SJSA1 (cell line): ENCODE data around the gene CDX2. TPM values are rescaled to one million over a fixed set of nuclear protein-coding genes. Genes with fewer than 3 reads are reported as not detected.

Experiments used
- DNase-seq, 2 experiments: peaks; one replicate each; pipeline ENCODE4 v3.0.0-alpha.2; 2015 to 2020; ENCODE audit warnings: low spot score in 2 of 2, low read depth in 1 of 2
- H3K27ac ChIP-seq: fragments of 250-450 bp; sonication (Bioruptor Pico); 2 replicates; pipeline ENCODE4 v1.5.1; 2020; ENCODE audit warnings: mild to moderate bottlenecking, moderate library complexity
- H3K27me3 ChIP-seq: fragments of 250-450 bp; sonication (Bioruptor Pico); replicated peaks from 2 replicates; pipeline ENCODE4 v1.5.1; 2020; ENCODE audit warnings: mild to moderate bottlenecking, moderate library complexity
- H3K36me3 ChIP-seq: fragments of 250-450 bp; sonication (Bioruptor Pico); 2 replicates; pipeline ENCODE4 v1.5.1; 2020; ENCODE audit warnings: mild to moderate bottlenecking
- H3K4me1 ChIP-seq: fragments of 250-450 bp; sonication (Bioruptor Pico); replicated peaks from 2 replicates; pipeline ENCODE4 v1.6.1; 2021; ENCODE audit warnings: mild to moderate bottlenecking
- H3K4me3 ChIP-seq: fragments of 250-450 bp; sonication (Bioruptor Pico); 2 replicates; pipeline ENCODE4 v1.5.1; 2020; ENCODE audit warnings: mild to moderate bottlenecking
- H3K9me3 ChIP-seq: fragments of 250-450 bp; sonication (Bioruptor Pico); replicated peaks from 2 replicates; pipeline ENCODE4 v1.5.1; 2020; ENCODE audit warnings: mild to moderate bottlenecking
- total RNA-seq: library from RNA; depleted of rRNA; stranded (reverse); fragments of >200 nt; shearing (Covaris generic); gene quantifications from 2 replicates; pipeline ENCODE4 v1.2.3, GENCODE V29; 2014; rRNA removed

Gene CDX2
- total RNA-seq, 1 experiment from 2014 or later = not detected

DNA sequence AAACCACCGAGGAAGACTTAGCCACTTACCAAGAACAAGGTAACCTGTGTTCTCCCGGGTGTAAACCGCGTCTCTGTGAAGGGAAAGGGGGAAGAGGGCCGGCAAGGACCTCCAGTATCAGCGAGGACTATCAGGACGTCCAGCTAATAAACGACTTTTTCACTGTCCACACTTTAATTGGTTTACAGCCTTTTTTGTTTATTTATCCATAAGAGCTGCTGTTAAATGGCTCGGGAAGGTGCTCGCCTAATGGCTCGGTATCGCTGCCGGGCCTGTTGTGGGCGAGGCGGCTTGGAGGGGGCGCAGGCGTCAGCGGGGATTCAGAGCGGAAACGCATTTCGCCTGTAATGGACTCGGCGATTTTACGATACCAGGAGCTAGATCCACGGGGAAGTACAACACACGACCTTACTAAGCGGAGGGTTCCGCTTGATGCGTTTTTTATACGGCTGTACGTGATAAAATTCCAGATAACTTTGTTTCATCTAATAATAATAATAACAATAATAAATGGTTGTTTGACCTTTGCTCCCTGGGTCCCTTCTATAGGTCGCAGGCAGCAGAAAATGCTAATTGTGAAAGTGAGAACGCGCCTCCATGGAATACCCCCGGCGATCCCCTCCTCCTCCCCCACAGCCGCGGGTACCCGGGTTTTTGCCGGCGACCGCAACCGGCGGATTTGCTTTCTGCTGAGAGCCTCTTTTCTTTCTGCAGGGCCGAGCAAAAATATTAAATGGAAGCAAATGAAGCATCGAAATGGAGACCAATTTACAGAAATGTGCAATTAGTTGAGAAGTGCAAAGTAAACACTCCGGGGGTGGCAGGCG lies 51.8 kb downstream of the CDX2 start:
- H3K27ac ChIP-seq = no peak overlapping the region
- H3K4me1 ChIP-seq = peaks cover 13% of the 10 kb centered on the region
- no peak for DNase-seq
- H3K9me3 ChIP-seq = no peaks in the 10 kb centered on the region
- no peaks in the 10 kb centered on the region for H3K36me3 ChIP-seq
- H3K4me3 ChIP-seq = no peak overlapping the region
- peaks cover 57% of the 10 kb centered on the region for H3K27me3 ChIP-seq

DNA sequence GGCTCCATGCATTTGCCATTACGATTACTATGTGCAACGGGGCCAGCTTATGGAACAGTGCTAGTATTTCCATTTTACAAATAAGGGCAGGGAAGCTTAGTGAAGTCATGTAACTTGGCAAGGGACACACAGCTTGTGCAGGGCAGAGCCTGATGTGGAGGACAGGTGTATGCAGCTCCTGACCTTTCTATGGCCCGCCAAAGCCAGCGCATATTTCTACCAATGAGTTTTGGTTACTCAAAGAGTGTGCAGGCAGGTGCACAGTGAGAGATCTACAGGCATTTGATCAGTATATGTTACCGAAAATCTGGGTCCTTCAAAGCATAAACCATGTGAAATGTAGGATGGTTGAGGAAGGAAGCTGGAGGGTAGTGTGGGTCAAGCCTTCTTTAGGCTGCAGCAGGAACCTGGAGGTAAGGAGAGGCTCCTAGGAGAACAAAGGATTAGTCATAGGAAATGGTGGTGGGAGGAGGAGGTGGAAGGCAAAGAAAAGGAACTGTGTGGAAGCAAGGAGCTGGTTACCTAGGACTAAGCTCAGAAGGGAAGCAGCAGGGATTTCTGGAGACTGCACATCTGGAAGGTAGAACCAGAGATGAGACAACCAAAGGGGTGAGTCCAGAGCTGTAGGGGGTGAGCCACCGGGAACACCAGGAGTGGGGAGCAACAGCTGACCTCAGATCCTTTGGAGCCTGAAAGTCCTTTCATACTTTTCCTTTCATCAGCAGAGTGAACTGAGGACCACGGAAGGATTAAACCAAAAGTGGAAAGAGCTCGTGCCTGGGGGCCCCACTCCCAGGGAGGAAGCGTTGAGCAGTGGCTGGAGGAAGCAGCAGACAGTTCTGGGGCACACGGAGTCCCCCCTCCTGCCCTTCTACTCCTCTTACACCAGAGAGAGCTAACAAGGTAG lies 53.6 kb downstream of the CDX2 start:
- no peaks in the 10 kb centered on the region for H3K9me3 ChIP-seq
- H3K27me3 ChIP-seq = peaks cover 39% of the 10 kb centered on the region
- peaks cover 4% of the 10 kb centered on the region for H3K4me1 ChIP-seq
- H3K27ac ChIP-seq = no peak overlapping the region
- no peak overlapping the region for H3K4me3 ChIP-seq
- no peaks in the 10 kb centered on the region for H3K36me3 ChIP-seq
- no peak for DNase-seq

DNA sequence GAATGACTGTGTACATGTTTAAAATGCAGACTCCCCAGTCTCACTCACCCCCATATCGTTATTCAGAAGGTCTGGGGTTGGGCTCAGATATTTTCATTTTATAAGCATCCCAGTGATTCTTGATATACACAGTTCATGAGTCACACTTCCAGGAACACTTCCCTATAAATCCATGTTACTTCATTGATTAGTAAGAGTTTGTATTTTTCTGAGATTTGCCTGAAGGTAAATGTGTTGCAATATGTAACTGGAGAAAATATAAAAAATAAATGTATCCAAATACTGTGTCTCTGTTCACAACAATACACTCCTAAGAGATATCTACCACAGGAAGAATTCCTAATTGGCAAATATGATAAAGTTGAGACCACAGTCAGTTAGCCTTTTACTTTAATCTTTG lies 56.0 kb downstream of the CDX2 start:
- Histone ChIP-seq H3K4me3 (no peak overlapping the region), H3K36me3 (no peaks in the 10 kb centered on the region), H3K27ac (no peak overlapping the region), H3K9me3 (no peaks in the 10 kb centered on the region), H3K4me1 (no peaks in the 10 kb centered on the region), H3K27me3 (peaks cover 20% of the 10 kb centered on the region)
- DNase-seq = no peak

DNA sequence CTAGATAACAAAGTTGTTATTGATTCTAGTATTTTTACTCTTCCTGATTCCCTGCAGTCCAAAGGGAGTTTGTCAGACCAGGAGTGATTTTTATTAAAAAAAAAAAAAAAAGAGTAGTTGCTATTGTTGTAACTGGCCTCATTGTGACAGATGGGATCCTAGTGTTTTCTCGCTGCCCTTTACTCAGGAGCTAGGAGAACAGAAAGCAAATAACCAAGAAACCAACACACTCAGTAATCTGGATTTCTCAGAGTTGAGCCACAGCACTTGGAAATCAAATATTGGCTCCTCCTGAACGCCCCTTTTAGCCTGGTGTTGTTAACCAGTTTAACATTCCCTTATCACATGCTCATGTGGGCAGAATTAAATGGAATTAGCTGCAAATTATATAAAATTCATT lies 57.6 kb downstream of the CDX2 start:
- no peak for DNase-seq
- peaks cover 13% of the 10 kb centered on the region for H3K27me3 ChIP-seq
- no peak overlapping the region for H3K4me3 ChIP-seq
- no peaks in the 10 kb centered on the region for H3K9me3 ChIP-seq
- H3K4me1 ChIP-seq = no peaks in the 10 kb centered on the region
- no peaks in the 10 kb centered on the region for H3K36me3 ChIP-seq
- no peak overlapping the region for H3K27ac ChIP-seq

Other genes with a start within 250 kb of the CDX2 start
- gene GSX1, start 176.8 kb downstream of the CDX2 start, total RNA-seq = not detected in 2 replicates
- not detected in 2 replicates for gene PDX1, start 49.3 kb downstream of the CDX2 start, total RNA-seq
- not detected in 2 replicates for gene URAD, start 19.4 kb upstream of the CDX2 start, total RNA-seq
- gene FLT3, start 131.3 kb upstream of the CDX2 start, total RNA-seq = not detected in 2 replicates
- gene PAN3, start 169.2 kb upstream of the CDX2 start, total RNA-seq = 7.3 and 8.1 TPM in 2 replicates